ENCODE measurements around the gene GARNL3. TPM values are rescaled to one million over a fixed set of nuclear protein-coding genes. Genes with fewer than 3 reads are reported as not detected.

GARNL3 gene
- total RNA-seq, 1 experiment from 2014 or later = 11.5 TPM

DNA sequence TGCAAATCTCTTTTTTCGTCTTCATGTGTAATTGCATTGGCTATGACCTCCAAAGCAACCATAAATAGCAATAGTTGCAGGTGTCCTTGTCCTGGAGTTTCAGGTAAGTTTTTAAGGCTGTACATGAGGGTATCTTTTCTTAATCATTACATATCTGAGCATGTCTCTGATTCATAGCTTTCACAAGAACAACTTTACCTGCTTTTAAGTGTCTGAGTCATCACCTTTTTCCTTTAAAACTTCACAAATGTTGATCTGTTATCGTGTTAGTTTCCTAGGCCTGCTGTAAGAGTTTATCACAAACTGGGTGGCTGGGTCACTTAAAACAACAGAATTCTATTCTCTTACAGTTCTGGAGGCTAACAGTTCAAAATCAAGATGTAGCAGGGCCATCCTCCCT, 13.8 kb downstream of the GARNL3 start:
- no peak for ATAC-seq
- intact Hi-C loops (cut with micrococcal nuclease; ENCODE audit: unreplicated experiment) (no loop called here), in situ Hi-C loops (cut with HindIII; ENCODE audit: low pct_unique_long_range_greater_than_20kb, low sequenced_read_pairs) (no loop called here)

DNA sequence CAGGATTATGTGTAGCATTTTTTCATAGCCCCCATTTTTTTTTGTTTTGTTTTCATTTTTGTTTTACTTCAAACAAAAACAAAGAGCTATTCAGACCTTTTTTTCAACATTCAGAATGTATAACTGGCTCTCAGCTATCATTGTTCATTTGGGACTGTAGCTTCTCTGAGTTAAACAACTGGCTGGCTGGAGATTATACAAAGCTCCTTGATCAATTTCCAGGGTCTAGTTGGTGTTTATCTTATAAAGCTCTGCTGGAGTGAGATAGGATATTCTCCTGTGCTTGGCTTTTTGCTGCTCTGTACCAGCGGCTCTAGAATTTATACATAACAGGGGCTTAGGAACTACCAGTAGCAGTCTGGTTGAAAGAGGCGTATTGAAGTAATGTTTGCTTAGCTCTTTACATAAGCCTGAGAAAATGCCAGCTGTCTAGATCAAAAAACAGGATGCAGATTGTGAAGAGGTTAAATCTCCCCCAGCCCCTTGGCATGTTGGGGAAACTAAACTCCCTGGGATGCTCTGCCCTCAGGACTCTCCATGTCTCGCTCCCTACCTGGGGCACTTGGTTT, 15.2 kb downstream of the GARNL3 start:
- in situ Hi-C loops (cut with HindIII; ENCODE audit: low pct_unique_long_range_greater_than_20kb, low sequenced_read_pairs) (no loop called here), intact Hi-C loops (cut with micrococcal nuclease; ENCODE audit: unreplicated experiment) (no loop called here)
- POLR2A ChIA-PET = interaction anchor here (0.6 kb wide), 1 partner anchor 119 kb away, joined by 5 read pairs; no protein-coding TSS in a partner anchor
- Histone ChIP-seq H3K27me3 (ENCODE audit: control insufficient read depth, insufficient read depth, low read length) (no peaks in the 10 kb centered on the region), H3K4me3 (ENCODE audit: low read depth in 2 of 2, low read length in 2 of 2) (no peak overlapping the region), H3K4me1 (ENCODE audit: control insufficient read depth, insufficient read depth, low read length) (no peaks in the 10 kb centered on the region), H3K9me3 (ENCODE audit: control insufficient read depth, insufficient read depth, low read depth, low read length) (no peaks in the 10 kb centered on the region), H3K36me3 (ENCODE audit: control insufficient read depth, insufficient read depth, low read length) (no peaks in the 10 kb centered on the region), H3K27ac (ENCODE audit: low read length) (no peak overlapping the region)
- no peak for DNase-seq (ENCODE audit: low read depth, low spot score)
- no peak for TF ChIP-seq SIN3A (IDR thresholded peaks at IDR 0.05; ENCODE audit: borderline replicate concordance, insufficient read depth, low read depth, low read length)
- CTCF ChIA-PET = no interaction called here
- ATAC-seq = no peak
- BruUV-seq (replicated peaks) = no TSS peak

More for the DNA sequence above, 13.8 kb downstream of the GARNL3 start:
- Histone ChIP-seq H3K9me3 (ENCODE audit: control insufficient read depth, insufficient read depth, low read depth, low read length) (no peaks in the 10 kb centered on the region), H3K4me1 (ENCODE audit: control insufficient read depth, insufficient read depth, low read length) (no peaks in the 10 kb centered on the region), H3K27me3 (ENCODE audit: control insufficient read depth, insufficient read depth, low read length) (no peaks in the 10 kb centered on the region), H3K36me3 (ENCODE audit: control insufficient read depth, insufficient read depth, low read length) (no peaks in the 10 kb centered on the region), H3K4me3 (ENCODE audit: low read depth in 2 of 2, low read length in 2 of 2) (no peak overlapping the region), H3K27ac (ENCODE audit: low read length) (no peak overlapping the region)
- no peak for TF ChIP-seq SIN3A (IDR thresholded peaks at IDR 0.05; ENCODE audit: borderline replicate concordance, insufficient read depth, low read depth, low read length)
- no peak for TF ChIP-seq POLR2AphosphoS5 (IDR thresholded peaks at IDR 0.05; ENCODE audit: low read depth, low read length)
- TF ChIP-seq, protein P1, sequence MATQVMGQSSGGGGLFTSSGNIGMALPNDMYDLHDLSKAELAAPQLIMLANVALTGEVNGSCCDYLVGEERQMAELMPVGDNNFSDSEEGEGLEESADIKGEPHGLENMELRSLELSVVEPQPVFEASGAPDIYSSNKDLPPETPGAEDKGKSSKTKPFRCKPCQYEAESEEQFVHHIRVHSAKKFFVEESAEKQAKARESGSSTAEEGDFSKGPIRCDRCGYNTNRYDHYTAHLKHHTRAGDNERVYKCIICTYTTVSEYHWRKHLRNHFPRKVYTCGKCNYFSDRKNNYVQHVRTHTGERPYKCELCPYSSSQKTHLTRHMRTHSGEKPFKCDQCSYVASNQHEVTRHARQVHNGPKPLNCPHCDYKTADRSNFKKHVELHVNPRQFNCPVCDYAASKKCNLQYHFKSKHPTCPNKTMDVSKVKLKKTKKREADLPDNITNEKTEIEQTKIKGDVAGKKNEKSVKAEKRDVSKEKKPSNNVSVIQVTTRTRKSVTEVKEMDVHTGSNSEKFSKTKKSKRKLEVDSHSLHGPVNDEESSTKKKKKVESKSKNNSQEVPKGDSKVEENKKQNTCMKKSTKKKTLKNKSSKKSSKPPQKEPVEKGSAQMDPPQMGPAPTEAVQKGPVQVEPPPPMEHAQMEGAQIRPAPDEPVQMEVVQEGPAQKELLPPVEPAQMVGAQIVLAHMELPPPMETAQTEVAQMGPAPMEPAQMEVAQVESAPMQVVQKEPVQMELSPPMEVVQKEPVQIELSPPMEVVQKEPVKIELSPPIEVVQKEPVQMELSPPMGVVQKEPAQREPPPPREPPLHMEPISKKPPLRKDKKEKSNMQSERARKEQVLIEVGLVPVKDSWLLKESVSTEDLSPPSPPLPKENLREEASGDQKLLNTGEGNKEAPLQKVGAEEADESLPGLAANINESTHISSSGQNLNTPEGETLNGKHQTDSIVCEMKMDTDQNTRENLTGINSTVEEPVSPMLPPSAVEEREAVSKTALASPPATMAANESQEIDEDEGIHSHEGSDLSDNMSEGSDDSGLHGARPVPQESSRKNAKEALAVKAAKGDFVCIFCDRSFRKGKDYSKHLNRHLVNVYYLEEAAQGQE (IDR thresholded peaks at IDR 0.05; ENCODE audit: insufficient read depth in 1 of 2, low read depth in 2 of 2, low read length in 1 of 2) = no peak
- no peak for TF ChIP-seq TCF7L2 (IDR thresholded peaks at IDR 0.05; ENCODE audit: low read depth, low read length)
- TF ChIP-seq, protein P2, sequence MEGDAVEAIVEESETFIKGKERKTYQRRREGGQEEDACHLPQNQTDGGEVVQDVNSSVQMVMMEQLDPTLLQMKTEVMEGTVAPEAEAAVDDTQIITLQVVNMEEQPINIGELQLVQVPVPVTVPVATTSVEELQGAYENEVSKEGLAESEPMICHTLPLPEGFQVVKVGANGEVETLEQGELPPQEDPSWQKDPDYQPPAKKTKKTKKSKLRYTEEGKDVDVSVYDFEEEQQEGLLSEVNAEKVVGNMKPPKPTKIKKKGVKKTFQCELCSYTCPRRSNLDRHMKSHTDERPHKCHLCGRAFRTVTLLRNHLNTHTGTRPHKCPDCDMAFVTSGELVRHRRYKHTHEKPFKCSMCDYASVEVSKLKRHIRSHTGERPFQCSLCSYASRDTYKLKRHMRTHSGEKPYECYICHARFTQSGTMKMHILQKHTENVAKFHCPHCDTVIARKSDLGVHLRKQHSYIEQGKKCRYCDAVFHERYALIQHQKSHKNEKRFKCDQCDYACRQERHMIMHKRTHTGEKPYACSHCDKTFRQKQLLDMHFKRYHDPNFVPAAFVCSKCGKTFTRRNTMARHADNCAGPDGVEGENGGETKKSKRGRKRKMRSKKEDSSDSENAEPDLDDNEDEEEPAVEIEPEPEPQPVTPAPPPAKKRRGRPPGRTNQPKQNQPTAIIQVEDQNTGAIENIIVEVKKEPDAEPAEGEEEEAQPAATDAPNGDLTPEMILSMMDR (IDR thresholded peaks at IDR 0.05) = no peak
- no TSS peak for BruUV-seq (replicated peaks)
- ChIA-PET CTCF (no interaction called here), POLR2A (no interaction called here)
- no peak for DNase-seq (ENCODE audit: low read depth, low spot score)

DNA sequence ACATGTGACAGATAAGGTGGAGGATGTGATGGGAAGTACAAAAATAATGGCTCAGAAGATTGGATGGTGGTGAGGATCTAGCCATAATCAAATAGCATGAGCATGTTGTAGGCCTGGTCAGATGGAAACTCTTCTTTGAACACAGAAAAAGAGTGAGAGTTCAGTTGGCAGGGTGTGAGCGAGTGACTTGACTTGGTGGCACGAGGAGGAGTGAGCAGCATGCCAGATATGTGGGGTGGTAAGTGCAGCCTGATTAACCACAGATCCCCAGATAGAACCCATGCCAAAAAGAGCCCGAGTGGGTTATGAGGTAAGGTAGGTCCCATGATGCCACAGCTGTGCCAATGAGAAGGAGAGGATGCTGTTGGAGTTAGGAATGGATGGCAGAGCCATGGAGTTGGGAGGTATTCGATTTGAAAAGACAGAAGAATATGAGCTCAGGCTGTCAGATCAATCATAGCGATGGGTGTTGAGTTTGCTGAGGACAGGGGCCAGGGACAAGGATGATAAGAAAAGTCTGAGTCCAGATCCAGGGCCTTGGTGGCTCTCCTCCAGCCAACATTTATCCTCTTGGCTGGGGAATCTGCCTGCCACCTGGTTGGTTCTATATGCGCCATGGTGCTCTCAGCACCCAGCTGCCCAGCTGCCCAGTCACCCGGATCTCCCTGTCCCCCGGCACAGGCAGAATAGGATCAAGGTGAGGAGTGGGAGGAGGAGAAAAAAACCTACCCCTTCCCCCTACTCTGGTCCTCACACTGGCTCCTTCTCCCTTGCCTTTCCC, 16.5 kb downstream of the GARNL3 start:
- no peaks in the 10 kb centered on the region for H3K36me3 ChIP-seq (ENCODE audit: control insufficient read depth, insufficient read depth, low read length)
- ChIA-PET CTCF (no interaction called here), POLR2A (no interaction called here)
- H3K4me3 ChIP-seq (ENCODE audit: low read depth in 2 of 2, low read length in 2 of 2) = no peak overlapping the region
- H3K4me1 ChIP-seq (ENCODE audit: control insufficient read depth, insufficient read depth, low read length) = no peaks in the 10 kb centered on the region
- ATAC-seq = no peak
- intact Hi-C loops (cut with micrococcal nuclease; ENCODE audit: unreplicated experiment) = no loop called here
- H3K27me3 ChIP-seq (ENCODE audit: control insufficient read depth, insufficient read depth, low read length) = no peaks in the 10 kb centered on the region
- no TSS peak for BruUV-seq (replicated peaks)
- TF ChIP-seq, protein P2 (IDR thresholded peaks at IDR 0.05) = no peak
- TF ChIP-seq SIN3A (IDR thresholded peaks at IDR 0.05; ENCODE audit: borderline replicate concordance, insufficient read depth, low read depth, low read length) = no peak
- TF ChIP-seq, protein P1 (IDR thresholded peaks at IDR 0.05; ENCODE audit: insufficient read depth in 1 of 2, low read depth in 2 of 2, low read length in 1 of 2) = no peak
- H3K27ac ChIP-seq (ENCODE audit: low read length) = no peak overlapping the region
- H3K9me3 ChIP-seq (ENCODE audit: control insufficient read depth, insufficient read depth, low read depth, low read length) = no peaks in the 10 kb centered on the region
- in situ Hi-C loops (cut with HindIII; ENCODE audit: low pct_unique_long_range_greater_than_20kb, low sequenced_read_pairs) = no loop called here
- DNase-seq (ENCODE audit: low read depth, low spot score) = no peak
